Hepatocyte (in vitro differentiated cells): Measurements from ENCODE around the gene NHSL2.

Source experiments
- CTCF ChIP-seq: fragments of 200-600 bp; sonication (generic); IDR thresholded peaks from 2 replicates; pipeline ENCODE4 v1.5.1; 2016; ENCODE audit warnings: antibody characterized with exemption, mild to moderate bottlenecking; ENCODE audit not compliant: poor library complexity
- EZH2 ChIP-seq: fragments of 200-600 bp; sonication (generic); IDR thresholded peaks from 2 replicates; pipeline ENCODE4 v1.6.1; 2016; ENCODE audit warnings: antibody characterized with exemption, mild to moderate bottlenecking, borderline replicate concordance

GRCh38 chrX:72038016-72038415 is 127.4 kb downstream of the NHSL2 start:
- TF ChIP-seq CTCF: no peak
- TF ChIP-seq EZH2: no peak
